Type B pancreatic cell (in vitro differentiated cells): ENCODE measurements around the gene GDA. TPM values are rescaled to one million over a fixed set of nuclear protein-coding genes. Genes with fewer than 3 reads are reported as not detected.
A peak's percentile ranks its signal among the peaks of the same experiment; 100 is the strongest.

Source experiments
- DNase-seq: peaks from one replicate; pipeline ENCODE4 v3.0.0; 2021; ENCODE audit warnings: mixed read lengths; ENCODE audit not compliant: unreplicated experiment; ENCODE audit errors: extremely low spot score
- H3K27ac Mint-ChIP-seq: 2 replicates; pipeline ENCODE4 v1.8.0; 2021; ENCODE audit warnings: mild to moderate bottlenecking, mixed read lengths
- H3K27me3 Mint-ChIP-seq: 2 replicates; pipeline ENCODE4 v1.8.0; 2021; ENCODE audit warnings: mixed read lengths
- H3K36me3 Mint-ChIP-seq: 2 replicates; pipeline ENCODE4 v1.8.0; 2021; ENCODE audit warnings: mixed read lengths
- H3K4me1 Mint-ChIP-seq: one replicate; pipeline ENCODE4 v1.8.0; 2021; ENCODE audit warnings: mixed read lengths; ENCODE audit not compliant: unreplicated experiment
- H3K4me3 Mint-ChIP-seq: 2 replicates; pipeline ENCODE4 v1.8.0; 2021; ENCODE audit warnings: mild to moderate bottlenecking, mixed read lengths
- H3K9me3 Mint-ChIP-seq: 2 replicates; pipeline ENCODE4 v1.8.0; 2021; ENCODE audit warnings: mixed read lengths
- CTCF ChIP-seq: fragments of 200-600 bp; sonication (generic); conservative IDR thresholded peaks from 2 replicates; pipeline ENCODE4 v1.5.0; 2021; ENCODE audit warnings: antibody characterized with exemption, mild to moderate bottlenecking
- total RNA-seq: library from RNA; stranded (reverse); gene quantifications from 2 replicates; pipeline ENCODE4 v1.2.1, GENCODE V29; 2021; ENCODE audit warnings: low replicate concordance

GDA gene
- total RNA-seq, 1 donor from 2014 or later: 8.0 TPM

- Mint-ChIP-seq H3K4me1 (no peaks in the 10 kb centered on the region), H3K4me3 (no peak overlapping the region), H3K27me3 (no peaks in the 10 kb centered on the region), H3K36me3 (no peaks in the 10 kb centered on the region), H3K27ac (no peak overlapping the region), H3K9me3 (peaks cover 6% of the 10 kb centered on the region)
- TF ChIP-seq CTCF: no peak
- DNase-seq: no peak
These were observed 44.2 kb downstream of the GDA start for GRCh38 chr9:72193478-72193881.

- Mint-ChIP-seq H3K9me3 (no peaks in the 10 kb centered on the region), H3K36me3 (no peaks in the 10 kb centered on the region), H3K4me3 (no peak overlapping the region), H3K27ac (no peak overlapping the region), H3K4me1 (no peaks in the 10 kb centered on the region), H3K27me3 (no peaks in the 10 kb centered on the region)
- no peak for DNase-seq
- no peak for TF ChIP-seq CTCF
These were observed 50.0 kb downstream of the GDA start for GRCh38 chr9:72199238-72199637.

- no peaks in the 10 kb centered on the region for H3K36me3 Mint-ChIP-seq
- H3K4me1 Mint-ChIP-seq: no peaks in the 10 kb centered on the region
- H3K27ac Mint-ChIP-seq: no peak overlapping the region
- no peak overlapping the region for H3K4me3 Mint-ChIP-seq
- no peak for DNase-seq
- no peak for TF ChIP-seq CTCF
- no peaks in the 10 kb centered on the region for H3K27me3 Mint-ChIP-seq
- no peaks in the 10 kb centered on the region for H3K9me3 Mint-ChIP-seq
These were observed 51.2 kb downstream of the GDA start for GRCh38 chr9:72200452-72200851.

GRCh38 chr9:72202009-72202408 is 52.8 kb downstream of the GDA start:
- Mint-ChIP-seq H3K9me3 (no peaks in the 10 kb centered on the region), H3K27me3 (no peaks in the 10 kb centered on the region), H3K36me3 (no peaks in the 10 kb centered on the region), H3K27ac (no peak overlapping the region), H3K4me1 (no peaks in the 10 kb centered on the region), H3K4me3 (no peak overlapping the region)
- no peak for TF ChIP-seq CTCF
- DNase-seq: no peak

GRCh38 chr9:72203205-72203803 is 54.1 kb downstream of the GDA start:
- TF ChIP-seq CTCF: peak; percentile 74
- H3K36me3 Mint-ChIP-seq: no peaks in the 10 kb centered on the region
- H3K27me3 Mint-ChIP-seq: no peaks in the 10 kb centered on the region
- H3K9me3 Mint-ChIP-seq: no peaks in the 10 kb centered on the region
- no peaks in the 10 kb centered on the region for H3K4me1 Mint-ChIP-seq
- no peak overlapping the region for H3K27ac Mint-ChIP-seq
- no peak overlapping the region for H3K4me3 Mint-ChIP-seq
- no peak for DNase-seq

- Mint-ChIP-seq H3K4me3 (no peak overlapping the region), H3K9me3 (no peaks in the 10 kb centered on the region), H3K36me3 (no peaks in the 10 kb centered on the region), H3K4me1 (no peaks in the 10 kb centered on the region), H3K27me3 (no peaks in the 10 kb centered on the region), H3K27ac (no peak overlapping the region)
- no peak for DNase-seq
- no peak for TF ChIP-seq CTCF
These were observed 54.8 kb downstream of the GDA start for GRCh38 chr9:72204062-72204461.
